HG02642 (cell line): ENCODE results near the gene AHNAK.
"Not testable (repeated sequence)": the region's sequence is repeated elsewhere in the genome, so short reads cannot be mapped to it uniquely, and the experiment has no call there.

Experiments used
- ATAC-seq: cut with Tn5 transposase; IDR thresholded peaks from one replicate; pipeline ENCODE4 v1.9.1; 2021; ENCODE audit warnings: mild to moderate bottlenecking; ENCODE audit not compliant: unreplicated experiment, poor library complexity

AHNAK gene

GRCh38 chr11:62554387-62555167 is 8.0 kb upstream of the AHNAK start:
- no peak for ATAC-seq

GRCh38 chr11:62553839-62554361 is 7.3 kb upstream of the AHNAK start:
- no peak for ATAC-seq

DNA sequence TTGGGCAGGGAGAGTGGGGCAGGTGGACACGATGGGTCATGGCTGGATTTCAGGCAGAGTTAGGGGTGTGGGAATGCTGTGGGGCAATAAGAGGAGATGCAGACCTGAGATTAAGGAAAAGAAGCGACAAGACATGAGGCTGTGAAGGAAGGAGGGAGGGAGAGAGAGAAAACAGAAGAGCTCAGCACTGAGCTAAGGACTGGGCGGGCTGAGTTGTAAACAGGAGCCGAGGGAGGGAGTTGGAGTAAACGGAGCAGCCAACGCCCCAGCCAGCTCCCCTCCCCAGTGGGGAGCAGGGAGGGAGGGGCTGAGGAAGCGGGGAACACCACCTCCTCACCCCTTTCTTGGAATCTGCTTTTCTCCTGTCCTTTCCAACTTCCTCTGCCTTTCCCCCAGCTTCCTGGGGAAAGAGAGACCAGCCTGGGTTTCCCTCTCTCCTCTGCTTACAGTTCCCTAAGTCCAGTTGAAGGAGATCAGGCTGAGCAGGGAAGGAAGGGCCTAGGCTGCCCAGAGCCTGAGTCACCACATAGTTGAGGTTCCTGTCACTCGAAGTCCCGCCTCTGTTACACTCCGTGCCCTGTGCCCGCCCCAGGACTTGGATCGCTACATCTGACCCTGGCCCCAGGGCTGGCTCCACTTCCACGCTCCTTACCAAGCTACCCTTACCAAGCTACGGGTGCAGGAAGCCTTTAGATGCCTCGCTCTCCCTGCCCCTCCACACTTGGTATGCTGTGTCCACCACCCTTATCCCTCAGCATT is 6.7 kb upstream of the AHNAK start:
- ATAC-seq: no peak

- ATAC-seq: no peak
These were observed 6.0 kb upstream of the AHNAK start for GRCh38 chr11:62552485-62553079.

- ATAC-seq: not testable (repeated sequence)
These were observed 3.9 kb upstream of the AHNAK start for GRCh38 chr11:62550478-62550877.

DNA sequence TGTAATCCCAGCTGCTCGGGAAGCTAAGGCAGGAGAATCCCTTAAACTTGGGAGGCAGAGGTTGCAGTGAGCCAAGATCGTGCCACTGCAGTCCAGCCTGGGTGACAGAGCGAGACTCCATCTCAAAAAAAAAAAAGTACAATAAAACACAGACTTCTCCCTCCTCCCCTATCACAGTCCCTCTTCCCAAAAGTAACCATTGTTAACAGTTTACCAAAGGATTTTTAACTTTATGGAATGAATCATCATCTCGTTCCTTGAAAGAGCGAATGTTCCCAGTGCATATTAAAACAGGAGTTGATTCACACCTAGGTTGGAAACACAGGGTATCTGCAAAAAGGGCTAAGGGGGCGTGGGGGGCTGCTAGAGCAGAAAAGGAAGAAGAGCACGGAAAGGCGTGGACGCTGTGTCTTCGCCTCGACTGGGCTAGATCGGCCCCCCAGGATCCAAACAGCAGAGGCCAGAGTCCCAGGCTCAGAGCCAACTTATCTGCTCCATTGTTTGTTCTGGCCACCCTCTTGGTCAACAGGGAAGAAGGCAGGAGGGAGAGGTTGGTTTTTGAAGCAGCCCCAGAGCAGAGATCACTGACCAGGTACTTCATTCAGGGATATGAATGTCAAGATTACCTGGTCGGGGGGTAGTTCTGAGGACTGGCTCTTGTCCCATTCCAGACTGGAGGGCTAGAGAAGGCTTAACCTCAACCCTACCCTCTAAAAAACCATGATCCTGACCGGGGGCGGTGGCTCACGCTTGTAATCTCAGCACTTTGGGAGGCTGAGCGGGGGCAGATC is 2.1 kb upstream of the AHNAK start:
- ATAC-seq: no peak

- no peak for ATAC-seq
These were observed 1.2 kb upstream of the AHNAK start for GRCh38 chr11:62547691-62548281.

DNA sequence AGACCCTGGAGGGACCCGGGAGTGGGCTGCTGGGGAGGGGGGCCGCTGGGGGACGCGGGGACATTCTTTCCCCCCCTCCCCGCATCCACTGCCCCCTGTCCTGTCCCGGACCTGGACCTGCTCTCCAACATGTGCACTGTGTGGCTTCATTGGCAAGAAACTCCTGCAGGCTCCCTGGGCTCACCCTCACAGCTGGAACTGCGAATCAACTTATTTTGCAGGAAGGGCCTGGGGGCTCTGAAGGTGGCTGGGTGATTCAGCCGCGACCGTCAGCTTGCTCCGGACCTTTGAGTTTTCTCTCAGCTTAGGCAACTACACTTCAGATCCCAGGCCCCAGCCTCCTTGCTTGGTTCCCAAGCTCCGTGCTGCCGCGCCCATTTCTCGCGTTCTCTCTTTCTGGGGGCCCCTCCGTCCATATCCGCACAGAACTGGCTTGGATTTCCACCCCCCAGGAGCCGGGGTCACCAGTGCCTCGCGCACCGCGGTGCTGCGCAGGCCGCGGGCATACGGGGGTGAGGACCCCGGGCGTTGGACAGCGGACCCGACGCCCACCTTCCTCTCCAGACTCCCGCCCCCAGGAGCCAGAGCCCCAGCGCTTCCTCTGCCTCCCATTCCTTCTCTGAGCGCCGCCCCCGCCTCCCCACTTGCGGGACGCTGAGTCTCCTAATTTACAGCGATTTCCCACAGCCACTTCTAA is 471 bp upstream of the AHNAK start:
- no peak for ATAC-seq

DNA sequence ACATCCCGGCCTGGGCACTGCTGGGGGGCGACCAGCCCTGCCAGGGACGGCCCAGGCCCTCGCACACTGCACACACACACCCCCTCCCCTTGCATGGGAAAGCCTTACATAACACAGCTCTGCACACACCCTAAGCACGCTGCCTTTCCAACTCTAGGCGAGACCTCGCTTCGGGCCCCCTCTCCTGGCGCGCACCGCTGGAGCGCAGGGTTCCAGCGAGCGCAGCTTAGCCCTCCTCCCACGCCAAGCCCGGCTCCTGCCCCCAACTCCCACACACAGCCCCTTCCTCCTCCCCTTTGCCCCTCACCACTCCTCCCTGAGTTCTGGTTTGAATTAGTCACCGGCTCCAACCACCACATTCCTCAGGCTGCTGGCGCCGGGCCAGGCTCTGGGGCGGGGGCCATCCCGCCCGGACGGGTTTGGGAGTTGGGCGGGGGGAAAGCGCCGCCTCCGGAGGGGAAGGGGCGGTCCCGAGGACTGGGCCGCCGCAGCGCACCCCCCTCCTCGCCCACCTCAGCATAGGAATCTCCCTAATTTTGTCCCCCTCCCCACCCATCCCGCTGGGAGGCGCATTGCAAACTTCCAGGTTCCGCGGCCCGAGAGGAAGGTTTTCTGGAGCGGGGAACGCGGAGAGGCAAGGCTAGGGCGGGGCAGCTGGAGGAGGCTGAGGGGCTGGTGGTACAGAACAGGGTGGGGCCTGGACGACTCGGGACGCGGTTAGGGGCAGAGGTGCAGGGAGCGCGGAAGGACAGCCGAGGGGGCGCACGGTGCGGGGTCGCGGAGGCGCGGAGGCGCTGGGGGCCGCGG is 966 bp downstream of the AHNAK start:
- no peak for ATAC-seq

- no peak for ATAC-seq
These were observed 1.8 kb downstream of the AHNAK start for GRCh38 chr11:62544581-62545436.

GRCh38 chr11:62543680-62544444 is 2.7 kb downstream of the AHNAK start:
- no peak for ATAC-seq

DNA sequence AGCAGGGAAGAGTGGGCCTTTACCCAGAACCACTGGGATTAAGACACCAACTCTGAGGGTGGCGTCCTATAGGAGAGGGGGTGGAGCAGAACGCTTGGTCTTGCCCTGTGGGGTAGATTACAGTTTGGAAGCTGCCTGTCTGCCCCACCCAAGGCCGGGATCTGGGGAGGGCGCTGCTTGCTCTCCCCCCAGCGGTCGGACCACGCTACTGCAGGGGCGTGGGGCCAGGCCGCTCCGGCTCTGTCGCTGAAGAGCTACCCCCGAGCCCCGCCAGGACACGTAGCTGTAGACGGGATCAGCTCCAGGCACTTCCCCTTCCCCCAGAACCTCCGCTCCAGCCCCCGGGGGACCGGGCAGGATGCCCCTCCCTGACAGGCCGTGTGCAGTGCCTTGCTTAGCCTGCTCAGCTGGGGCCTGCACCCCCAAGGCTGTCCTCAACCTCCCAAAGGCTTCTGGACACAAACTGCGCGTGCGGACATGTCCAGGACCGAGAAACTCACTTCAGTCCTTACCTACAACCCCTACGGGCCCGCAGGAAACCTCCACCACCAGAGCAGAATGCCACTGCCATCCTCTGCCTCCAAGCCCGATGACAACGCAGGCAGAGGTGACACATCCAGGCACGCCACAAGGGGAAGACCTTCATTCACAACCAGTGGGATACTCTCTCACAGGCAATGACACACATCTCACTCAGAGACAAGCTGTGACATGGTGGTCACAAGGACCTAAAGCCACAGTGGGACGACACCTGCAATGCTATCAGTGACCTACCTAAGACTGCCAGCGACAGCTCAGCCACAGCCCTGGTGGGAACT is 3.6 kb downstream of the AHNAK start:
- ATAC-seq: peak; percentile 36

GRCh38 chr11:62542111-62542745 is 4.4 kb downstream of the AHNAK start:
- ATAC-seq: no peak

DNA sequence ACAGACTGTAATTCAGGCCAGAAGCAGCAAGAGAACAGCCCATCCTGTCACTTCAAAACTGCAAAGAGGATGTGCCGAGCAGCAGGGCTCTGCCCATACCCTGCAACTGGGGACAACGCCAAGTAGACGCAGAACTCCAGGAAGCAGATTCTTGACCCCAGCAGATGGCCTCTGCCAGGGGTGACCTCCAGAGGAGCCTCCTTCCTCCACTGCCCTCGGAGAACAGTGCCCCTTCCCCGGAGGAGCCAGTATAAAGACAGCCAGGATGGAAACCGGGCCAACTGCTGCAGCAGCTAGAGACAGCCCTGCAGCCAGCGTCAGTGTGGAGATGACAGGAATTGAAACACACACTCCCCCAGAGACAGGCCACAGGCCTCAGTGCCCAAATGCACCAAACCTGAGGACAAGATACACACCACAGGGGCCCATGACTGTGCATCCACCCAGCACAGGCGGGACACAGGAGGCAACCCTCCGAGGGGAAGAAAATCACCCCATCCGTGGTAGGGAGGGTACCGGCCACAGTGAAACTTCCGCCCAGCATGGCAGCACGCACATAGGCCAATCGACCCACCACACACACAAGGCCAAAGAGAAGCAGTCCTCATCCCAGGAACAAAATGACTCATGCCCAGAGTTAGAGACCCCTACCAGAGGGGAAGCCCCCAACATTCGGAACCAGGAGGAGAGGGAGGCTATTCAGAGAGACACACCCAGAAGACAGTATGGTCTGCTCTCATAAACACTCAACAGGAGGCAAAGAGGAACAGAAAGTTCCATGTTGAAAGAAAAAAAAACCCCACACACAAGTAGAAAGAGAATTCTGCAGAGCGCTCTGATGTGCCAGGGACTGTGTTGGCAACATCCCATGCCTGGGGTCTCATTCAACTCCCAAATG is 5.6 kb downstream of the AHNAK start:
- peak; percentile 48 for ATAC-seq
